Stimulated activated CD4-positive, alpha-beta T cell treated with anti-CD3 and anti-CD28 coated beads, Interleukin-4, amount 100 ng/mL, for 1 hour (primary cell): ENCODE results near the gene RNF152.

ENCODE experiments used
- DNase-seq: peaks from one replicate; pipeline ENCODE4 v3.0.0-alpha.2; 2020

Gene RNF152

DNA sequence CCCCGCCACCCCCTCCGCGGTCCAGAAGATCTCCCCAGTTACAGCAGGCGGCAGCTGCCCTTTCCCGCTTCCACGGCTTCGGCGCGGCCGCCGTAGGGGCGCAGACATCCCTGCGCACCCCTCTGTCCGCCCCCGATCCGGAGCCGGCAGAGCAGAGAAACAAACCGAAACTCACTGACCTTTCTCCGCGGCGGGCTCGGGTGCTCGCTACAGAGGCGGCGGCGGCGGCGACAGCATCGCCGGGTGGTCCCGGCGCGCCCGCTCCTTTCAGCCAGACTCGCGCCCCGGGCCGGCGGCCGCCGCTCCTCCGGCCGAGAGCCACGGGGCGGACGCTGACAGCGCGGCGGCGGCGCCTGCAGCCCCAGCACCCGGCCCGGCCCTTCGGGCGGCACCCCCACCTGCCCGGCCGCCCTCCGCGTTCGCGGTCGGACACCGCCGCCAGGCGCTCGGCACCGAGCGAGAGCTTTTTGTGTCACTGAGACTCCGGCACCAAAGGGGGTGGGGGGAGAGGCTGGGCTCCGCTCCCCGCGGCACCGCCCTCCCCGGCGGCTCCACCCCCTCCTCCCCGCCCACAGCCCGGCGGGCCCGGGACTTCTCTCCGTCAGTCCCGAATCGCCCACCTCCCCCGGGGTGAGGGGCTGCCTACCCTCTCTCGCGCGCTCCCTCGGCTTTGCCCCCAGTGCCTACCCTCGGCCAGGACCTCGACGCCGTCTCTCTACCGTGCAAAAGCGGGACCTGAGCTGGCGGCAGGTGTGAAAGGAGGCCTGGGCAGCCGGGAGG is 1.4 kb upstream of the RNF152 start:
- DNase-seq = peak; percentile 74

DNA sequence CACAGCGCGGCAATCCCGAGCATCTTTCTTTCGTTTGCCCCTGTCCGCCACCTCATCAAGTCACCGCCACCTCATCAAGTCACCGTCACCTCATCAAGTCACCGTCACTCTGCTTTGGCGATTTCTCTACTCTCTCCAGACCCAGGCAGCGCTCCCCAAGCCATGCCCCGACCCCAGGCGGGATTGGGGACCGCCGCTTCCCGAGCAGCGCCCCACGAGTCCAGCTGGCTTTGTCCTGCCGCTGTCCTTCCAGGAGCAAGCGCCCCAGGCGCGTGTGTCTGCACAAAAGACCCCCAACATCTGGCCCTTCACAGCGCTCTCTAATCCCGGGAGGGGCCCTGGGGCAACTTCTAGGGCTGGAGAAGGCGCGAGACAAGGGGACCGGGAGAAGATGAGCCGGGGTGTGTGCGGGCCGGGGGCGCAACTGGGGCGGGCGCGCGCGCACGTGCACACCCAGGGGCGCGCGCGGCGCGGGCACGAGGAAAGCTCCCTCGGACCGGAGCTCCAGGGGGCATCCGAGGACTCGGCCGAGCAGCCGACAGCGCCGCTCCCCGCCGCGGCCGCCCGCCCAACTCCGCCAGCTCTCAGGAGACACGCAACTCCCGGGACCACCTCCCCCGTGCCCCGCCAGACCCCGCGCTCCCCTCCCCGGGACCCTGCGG is 633 bp upstream of the RNF152 start:
- DNase-seq = peak; percentile 28

DNA sequence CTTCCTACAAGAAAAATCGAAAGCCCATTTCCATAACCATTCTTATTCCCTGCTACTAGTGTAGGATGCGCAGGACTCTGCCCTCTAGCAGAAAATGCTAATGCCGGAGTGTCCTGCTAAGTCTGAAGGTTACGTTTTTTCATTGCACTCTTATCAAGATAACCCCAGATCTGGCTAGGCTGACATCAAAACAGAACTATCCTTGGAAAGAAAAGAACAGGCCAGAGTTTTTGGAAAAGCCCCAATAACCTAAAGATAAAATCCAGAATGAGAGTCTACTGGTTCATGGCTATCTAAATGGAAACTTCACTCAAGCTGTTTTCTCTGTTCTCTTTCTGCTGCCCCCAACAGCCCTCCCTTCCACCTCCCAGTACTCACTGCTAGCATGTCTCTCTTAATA is 913 bp downstream of the RNF152 start:
- DNase-seq = no peak

DNA sequence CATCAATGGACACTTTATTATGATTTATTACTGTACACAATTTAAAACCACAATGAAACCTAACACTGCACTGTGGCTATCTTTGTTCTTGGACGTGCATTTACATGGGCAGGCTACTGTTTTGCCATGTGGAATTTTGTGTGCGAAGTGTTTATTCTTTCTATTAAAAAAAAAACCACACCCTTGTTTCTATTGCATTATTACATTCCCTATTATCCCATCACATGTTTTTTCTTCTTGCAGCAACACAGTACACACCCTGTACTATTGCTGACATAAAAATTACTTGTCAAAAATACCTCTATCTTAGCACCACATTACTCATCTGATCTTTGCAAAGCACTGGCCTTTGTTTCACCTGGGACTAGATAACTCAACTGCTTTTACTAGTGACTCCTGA is 1.5 kb downstream of the RNF152 start:
- DNase-seq = no peak

DNA sequence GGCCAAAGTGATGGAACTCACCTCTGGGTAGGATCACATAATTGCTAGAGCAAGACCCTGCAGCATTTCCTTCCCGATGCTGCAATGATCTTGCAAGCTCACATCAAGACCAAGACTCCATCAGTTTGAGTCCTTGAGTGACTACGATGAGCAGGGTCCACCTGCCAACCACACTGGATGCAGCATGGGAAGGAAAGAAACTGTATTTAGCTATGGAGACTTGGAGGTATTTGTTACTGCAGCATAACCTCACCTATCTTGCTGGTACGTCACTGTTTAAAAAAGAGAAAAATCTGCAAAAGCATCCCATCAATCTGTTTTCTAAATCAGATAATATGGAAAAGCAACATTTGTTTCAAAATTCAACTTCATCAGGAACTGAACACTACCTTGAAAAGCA is 2.5 kb downstream of the RNF152 start:
- DNase-seq = no peak

DNA sequence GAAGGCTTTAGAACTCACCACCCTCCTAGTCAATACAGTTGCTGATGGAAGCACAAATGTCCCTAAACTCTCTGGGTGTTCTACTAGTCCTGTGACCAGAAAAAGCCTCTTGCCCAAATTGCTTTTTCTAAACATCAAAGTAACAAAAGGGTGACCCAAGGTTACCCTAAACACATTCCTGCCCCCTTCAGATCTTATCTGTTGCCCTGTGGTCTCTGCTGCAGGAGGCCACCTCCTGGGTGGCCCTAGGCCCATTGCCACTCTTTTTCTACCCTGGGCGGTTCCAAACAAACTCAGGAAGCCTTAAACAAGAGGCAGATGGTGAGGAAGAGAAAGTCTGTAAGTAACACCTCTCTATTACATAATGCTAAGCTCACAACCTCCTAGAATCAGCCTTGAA is 3.3 kb downstream of the RNF152 start:
- DNase-seq = no peak

DNA sequence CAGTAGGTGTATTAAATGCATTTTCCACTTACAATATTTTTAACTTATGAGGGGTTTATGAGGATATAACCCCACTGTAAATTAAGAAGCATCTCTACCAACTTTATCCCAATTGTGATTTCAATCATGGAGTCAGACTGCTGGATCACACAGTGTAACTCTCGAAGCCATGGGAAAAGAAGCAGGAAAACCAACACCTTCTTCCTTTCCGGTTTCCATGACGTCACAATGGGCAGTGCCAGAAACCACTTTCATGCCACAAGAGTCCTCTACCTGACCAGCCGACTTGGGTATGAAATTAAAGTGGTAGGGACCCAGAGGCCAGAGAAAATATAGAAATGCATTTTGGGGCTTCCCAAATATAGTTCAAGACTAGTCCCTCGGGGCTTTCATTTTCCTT is 4.2 kb downstream of the RNF152 start:
- no peak for DNase-seq

DNA sequence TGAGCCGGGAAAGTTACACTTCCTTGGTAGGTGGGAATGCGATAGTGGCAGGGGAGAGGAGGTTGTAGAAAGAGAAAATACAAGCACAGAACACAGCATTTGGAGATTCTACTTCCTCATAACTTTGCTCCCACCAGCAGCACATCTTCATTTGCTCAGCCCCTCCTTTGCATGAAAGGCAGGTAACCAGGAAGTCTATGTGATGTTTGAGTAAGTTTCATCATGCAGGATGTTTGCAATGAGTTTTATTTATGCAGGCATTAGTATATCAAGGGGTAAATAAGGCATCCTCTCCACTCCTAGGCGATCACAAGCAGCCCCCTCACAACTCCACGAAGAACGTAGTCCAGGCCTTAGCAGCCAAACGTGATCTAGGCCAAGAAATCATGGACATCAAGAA is 5.0 kb downstream of the RNF152 start:
- DNase-seq = no peak

DNA sequence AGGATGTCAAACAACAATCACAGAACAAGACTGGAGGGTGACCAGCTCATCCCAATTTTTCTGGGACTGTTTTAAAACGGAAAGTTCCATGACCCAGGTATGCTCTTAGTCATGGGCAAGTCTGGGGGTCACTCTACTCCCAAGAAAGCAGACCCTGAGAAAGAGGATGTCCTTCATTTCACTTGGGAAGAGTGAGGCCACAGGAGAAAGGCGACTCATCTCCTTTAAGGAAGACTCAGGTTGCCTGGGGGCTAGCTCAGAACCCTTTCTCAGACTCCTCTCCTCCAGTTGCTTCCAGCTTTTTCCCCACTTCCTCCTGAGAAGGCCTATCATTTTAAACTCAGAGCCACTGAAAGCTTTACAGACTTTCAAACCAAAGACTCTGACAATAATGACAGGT is 9.3 kb downstream of the RNF152 start:
- no peak for DNase-seq

DNA sequence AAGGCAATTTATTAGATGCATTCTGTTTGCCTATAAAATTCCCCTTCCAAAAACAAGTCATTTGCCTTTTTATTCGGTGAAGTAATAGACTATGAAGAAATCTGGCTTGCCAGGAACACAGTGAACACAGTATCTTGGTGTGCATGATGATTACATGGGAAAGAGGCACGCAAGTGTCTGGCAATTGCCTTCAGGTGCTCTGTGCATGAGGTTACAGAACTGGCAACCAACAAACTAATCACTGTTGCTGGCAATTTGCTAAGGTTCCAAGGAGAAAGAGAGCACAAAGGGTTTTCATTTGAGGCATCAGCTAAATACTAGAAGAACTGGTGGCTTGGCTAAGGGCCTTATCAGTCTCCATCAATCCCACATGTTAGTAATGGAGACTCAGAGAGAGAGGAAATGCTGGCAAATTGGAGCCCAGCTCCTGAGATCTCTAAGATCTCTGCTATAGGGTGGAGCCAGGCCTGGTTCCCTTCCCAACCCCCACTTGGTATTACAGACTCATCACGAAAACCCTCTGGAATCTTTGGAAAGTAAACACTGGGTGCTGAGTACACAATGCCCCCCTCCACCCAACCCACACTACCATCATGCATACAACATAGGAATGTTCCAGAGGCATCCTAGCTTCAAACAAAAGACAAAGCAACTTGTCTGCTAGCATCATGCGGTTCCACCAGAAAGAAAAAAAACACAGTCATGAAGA is 10.4 kb downstream of the RNF152 start:
- no peak for DNase-seq

DNA sequence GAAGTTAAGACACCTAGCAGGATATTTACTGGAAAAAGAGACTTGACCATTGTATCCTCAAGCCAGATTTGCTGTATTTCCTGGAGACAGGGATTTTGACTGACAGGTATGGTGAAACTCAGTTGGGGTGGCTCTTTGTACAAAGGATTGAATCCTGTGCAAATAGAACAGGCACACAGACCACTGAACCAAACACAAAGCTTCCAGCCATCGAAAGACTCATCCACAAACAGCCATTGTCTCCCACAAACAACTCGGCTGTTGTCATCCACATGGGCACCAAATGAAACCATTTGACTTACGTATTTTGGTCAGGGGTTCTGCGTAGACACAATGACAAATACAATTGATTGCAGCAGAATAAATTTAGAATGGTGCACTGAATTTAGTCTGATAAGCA is 15.9 kb downstream of the RNF152 start:
- no peak for DNase-seq

DNA sequence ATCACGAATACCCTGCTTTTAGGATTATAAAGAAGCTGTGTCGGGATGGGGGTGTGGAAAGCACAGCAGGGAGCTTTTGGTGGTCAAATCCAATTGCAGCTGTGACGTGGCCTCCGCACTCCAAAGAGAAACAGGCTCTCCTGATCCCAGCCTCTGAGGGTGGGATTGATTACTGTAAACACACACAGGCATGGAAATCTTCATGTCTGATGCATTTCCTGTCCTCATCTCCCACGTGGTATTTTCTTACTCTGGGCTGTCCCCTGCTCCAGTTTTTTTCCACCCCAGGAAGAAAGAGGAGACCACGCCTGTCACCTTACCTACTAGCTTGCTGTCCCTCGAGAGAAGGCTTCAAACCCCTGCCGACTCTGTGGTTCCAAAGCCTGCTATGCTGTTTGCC is 22.7 kb downstream of the RNF152 start:
- no peak for DNase-seq

DNA sequence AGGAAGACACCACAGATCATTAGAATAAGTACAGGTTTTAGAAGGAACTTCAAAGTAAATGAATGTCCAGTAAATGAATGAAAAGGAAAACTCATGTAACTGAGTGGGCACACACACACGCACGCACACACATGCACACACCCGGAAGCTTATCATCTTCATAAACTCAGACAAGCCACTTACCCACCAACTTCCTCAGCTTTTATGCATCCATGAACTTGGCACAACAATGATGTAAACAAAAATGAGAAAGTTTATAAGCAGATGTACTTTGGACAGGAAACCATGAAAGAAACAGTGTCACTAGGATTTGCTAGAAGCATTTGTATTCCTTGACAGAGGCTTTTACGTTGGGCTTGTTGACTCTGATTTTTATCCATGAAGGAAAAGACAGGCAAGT is 23.2 kb downstream of the RNF152 start:
- DNase-seq = no peak

DNA sequence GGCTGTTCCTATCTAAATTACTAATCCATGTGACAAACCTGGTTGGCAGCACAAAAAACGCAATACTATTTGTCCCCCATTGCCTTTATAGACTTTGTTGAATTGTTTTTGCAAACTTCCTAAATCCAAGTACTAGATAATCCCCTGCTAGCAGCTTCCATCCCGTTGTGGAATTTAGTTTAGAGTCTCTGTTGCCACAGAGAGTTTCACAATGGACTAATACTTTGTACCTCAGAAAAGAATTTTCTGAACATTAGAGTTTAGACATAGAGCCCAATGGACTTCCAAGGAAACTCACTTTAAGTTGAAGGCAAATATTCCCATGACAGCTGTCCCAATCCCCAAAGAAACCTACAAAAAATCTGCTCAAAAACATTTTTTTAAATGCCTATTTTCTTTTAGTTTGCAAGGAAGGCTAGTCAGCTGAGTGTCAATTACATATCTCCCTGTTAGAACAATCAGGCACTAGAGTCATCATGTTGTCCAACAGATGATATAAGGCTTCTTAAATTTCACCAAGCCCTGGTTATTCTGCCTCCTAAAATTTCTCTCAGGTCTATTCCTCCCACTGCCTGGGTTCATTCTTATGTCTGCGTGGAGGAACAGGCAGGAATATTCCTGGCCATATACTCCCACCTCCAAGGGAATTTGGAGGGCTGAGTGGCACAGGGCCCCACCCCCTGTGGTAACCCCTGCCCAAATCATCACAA is 27.2 kb downstream of the RNF152 start:
- DNase-seq = no peak

DNA sequence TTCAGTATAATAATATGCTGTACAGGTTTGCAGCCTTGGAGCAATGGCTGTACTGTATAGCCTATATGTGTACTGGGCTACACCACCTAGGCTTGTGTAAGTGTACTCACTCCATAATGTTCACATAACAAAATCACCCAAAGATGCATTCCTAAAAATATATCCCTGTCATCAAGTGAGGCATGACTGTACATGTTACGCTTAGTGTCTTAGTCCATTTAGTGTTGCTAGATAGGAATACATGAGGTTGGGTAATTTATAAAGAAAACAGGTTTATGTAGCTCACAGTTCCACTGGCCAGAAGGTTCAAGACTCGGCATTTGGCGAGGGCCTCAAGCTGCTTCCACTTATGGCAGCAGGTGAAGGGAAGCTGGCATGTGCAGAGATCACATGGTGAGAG is 31.4 kb downstream of the RNF152 start:
- no peak for DNase-seq

DNA sequence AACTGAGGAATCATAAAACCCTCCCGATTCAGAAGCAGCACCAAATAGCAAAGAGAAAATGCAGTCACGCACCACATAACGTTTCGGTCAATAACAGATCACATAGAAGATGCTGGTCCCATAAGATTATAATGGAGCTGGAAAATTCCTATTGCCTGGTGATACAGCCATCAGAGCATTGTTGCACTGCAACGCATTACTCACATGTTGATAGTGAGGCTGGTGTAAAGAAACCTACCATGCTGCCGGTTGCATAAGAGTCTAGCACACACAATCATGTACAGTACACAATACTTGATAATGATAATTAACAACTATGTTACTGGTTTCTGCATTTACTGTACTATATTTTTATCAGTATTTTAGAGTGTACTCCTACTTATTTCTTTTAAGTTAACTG is 32.5 kb downstream of the RNF152 start:
- no peak for DNase-seq

DNA sequence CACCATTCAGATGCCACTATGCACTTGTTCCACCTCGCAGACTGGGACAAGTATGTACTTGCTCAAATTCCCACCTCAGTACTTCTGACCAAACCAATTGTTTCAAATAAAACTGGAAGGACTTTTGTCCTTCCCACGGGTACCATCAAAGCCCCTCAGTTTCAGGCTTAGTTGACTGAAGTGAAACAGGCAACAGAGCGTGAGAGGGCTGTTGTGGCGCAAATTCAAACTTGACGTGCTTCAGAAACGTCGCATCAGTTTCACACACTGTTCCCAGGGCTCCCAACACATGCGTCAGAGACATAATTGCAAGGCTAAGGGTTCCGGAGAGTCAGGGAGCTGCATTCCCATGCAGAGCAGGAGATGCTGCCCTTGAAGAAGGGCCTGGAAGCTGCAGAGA is 33.7 kb downstream of the RNF152 start:
- no peak for DNase-seq

DNA sequence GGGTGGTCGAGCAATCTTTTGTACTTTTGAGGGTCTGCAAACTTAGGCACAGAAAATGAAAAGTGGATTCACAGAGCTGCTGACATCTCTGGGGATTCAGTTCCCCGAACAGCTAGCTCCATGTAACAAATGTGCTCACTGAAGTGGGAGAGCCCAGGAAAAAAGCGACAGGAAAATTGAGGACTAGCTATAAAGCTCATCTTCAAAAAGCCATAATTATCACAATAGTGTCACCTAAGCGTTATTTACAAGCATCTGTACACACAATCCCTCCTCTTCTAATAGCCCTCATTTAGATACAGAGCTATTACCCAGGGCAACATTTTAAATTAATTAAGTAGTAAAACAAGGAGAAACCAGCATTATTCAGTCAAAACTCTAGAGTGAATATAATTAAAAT is 36.1 kb downstream of the RNF152 start:
- no peak for DNase-seq

DNA sequence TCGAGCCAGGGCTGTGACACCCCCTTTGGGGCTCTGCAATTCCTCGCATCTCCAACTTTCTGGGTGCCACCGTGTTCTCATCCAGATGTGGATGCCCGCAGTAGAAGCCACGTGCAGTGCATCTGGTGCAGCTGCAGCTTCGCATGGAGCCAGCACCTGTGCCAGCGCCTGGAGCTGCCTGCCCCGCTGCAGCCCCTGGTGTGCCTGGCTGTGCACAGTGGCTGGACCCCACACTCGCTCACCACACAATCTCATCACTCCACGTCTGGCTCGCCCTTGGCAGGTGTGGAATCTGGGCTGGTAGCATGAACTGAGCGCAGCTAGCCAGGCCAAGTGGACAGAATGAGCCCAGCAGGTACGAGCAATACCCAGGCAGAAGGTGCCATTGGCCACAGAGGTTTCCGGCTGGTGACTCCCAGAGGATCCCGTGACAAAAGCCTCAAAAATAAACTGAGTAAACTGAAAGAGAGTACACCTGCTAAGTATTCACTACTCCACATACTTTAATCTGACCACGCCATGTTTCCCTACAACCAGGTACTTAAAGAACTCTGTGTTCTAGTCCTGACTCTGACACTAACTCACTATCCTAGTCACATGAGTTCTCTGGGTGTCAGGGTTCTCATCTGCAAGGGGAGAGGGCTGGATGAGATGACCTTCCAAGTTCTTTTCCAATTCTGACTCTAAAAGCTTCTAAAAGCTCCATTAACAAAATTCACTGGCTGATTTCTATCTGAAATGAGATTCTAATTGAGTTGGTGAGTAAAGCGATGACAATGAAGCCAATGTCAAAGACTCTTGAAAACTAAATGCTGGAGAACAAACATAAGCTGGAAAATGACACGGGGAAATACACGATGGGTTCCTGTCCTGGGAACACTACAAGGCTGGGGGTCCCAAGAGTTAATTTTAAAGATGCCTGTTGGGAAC is 37.1 kb downstream of the RNF152 start:
- DNase-seq = no peak

DNA sequence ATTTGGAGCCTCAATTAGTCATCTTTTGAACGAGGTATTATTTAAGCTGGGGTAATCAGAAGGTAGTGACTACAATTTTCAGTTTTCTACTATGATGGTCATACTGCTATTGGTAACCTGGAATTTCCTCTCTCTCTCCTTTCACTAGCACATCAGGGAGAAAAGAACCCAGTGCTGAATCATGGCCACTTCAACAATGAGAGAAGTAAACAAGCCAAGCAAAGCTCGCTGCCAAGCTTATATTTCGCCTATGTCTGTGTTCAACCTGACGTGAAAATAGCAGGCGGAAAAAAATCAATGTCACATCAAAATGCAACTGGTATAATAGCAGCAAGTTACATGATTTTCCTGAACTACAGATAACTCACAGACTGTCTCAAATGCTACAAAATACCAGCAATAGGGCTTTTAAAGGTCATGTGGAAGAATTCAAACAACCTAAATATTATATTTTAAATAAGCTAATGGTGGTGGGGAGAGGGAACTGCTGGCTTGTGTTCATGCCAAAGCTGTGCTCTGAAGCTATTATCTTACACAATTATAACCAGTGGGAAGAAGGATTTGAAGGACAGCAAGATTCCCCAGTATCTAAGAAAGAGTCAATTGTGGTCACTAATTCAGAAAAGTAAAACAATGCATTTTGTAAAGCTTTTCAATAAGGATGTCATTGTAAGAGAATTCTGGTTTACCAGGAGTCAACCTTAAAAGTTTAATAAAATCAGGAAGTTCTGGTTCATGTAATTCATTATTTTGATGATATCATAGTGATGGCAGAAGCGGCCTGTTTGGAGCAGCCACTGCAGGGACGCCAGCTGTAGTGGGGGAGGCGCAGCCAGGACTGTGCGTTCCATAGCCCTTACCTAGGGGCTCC is 38.0 kb downstream of the RNF152 start:
- no peak for DNase-seq

DNA sequence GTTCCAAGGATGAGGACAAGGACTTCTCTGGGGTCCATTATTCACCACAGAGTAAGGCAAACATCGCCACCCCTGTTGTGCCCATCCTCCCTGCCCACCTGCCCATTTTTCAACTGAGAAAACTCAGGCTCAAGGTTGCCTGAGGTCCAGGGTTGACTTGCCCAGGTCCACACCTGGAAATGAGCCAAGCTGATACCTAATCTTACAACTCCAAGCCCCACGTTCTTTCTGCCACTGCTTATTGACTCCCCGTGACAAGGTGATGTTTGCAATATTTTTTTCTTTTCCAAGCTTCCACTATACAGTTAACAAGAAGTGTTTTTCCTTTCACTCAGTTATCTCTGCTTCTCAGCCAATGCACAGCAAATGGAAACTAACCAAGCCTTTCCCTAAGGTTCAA is 39.0 kb downstream of the RNF152 start:
- DNase-seq = no peak
